Astrocyte of the cerebellum (primary cell): ENCODE data around the gene RBPJ.

Source experiments
- DNase-seq: peaks from one replicate; pipeline ENCODE4 v3.0.0-alpha.2; 2011; ENCODE audit warnings: low read depth
- H3K4me3 ChIP-seq: 2 replicates; pipeline ENCODE4 v1.5.1; 2011; ENCODE audit warnings: mild to moderate bottlenecking, low read depth, low read length, moderate library complexity
- CTCF ChIP-seq: IDR thresholded peaks from 2 replicates; pipeline ENCODE4 v1.5.1; 2012; ENCODE audit warnings: low read length, low read depth, moderate library complexity, mild to moderate bottlenecking; ENCODE audit errors: missing control alignments
- in situ Hi-C: cut with HindIII; loops from 2 replicates; pipeline ENCODE4 v1.10.0; 2017; ENCODE audit warnings: low sequenced_read_pairs

Gene RBPJ

DNA sequence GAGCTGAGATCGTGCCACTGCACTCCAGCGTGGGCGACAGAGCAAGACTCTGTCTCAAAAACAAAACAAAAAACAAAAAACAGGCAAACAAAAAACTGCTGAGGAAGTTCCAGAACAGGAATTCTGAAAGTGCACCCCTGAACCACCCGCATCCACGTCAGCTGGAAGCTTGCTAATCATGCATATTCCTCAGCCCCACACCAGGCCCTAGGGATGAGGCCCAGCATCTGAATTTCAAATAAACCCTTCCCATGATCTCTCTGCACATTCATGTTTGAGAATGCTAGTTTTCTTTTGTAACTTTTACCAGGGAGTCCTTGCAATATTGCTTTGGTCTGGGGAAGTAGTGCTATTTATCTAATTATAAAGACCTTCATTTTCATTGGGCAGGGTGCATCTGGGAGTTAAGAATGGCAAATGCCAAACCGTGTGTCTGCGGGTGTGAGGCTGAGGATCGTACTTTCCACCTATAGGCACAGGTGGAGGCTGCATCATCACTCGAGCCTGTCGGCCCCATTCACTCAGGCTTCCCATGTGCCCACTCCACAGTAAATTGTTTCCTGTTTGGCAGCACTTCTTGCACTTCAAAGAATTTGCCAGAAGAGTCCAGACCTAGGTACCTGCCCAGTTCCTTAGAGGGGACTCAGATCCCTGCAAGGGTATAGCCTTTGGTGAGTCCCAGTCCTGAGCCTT is 145.9 kb downstream of the RBPJ start:
- in situ Hi-C loops, result no loop called here
- no peak overlapping the region for H3K4me3 ChIP-seq
- DNase-seq, result no peak
- no peak for TF ChIP-seq CTCF

- TF ChIP-seq CTCF, result no peak
- in situ Hi-C loops, result no loop called here
- H3K4me3 ChIP-seq, result no peak overlapping the region
- no peak for DNase-seq
Measured at GRCh38 chr4:26467724-26468123, 146.9 kb downstream of the RBPJ start.

DNA sequence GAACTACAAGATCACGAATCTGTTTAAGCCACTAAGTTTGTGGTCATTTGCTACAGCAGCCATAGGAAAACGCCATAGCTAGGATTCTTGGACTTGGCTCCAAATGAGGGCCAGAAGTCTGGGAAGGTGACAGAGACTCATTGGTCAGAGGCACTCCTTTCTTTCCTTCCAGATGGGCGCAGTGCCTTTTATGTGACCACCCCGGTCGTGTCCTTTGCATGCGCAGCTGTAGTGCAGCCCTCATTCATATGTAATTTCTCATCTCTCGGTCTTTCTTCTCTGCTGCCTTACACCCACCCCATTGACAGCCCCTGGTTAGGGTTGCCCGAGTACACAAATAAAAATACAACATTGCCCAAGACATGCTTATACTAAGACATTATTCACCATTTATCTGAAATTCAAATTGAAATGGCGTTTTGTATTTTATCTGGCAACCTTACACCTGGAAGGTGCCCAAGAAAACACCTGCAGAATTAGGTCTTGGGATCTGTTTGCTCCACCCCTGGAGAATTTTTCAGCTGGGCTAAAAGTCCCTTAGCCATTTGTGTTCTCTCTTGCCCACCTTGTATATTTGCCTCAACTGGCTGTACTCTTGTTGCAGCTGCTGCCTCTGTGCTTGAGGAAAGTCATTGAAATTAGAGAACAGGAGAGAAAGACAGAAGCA is 147.6 kb downstream of the RBPJ start:
- H3K4me3 ChIP-seq, result no peak overlapping the region
- TF ChIP-seq CTCF, result no peak
- no peak for DNase-seq
- in situ Hi-C loops, result no loop called here

DNA sequence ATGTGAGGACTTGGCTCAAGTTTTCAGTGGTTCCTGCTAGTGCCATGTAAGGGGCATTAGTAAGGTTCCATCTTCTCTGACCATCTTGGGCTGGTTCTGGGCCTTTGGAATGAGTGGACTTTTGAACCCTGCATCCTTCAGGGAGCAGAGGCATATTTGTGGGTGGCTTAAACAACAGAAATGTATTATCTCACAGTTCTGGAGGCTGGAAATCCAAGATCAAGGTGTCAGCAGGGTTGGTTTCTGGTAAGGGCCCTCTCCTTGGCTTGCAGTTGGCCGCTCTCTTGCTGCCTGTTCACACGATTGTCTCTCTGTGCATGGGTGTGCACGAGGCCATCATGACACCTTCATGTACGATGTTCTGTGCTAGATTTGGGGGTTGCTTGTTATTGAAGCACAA is 148.2 kb downstream of the RBPJ start:
- in situ Hi-C loops, result no loop called here
- no peak for TF ChIP-seq CTCF

GRCh38 chr4:26471890-26472289 is 151.1 kb downstream of the RBPJ start:
- TF ChIP-seq CTCF, result no peak
- DNase-seq, result no peak
- H3K4me3 ChIP-seq, result no peak overlapping the region
- in situ Hi-C loops, result no loop called here

More for the DNA sequence above, 148.2 kb downstream of the RBPJ start:
- DNase-seq, result no peak
- H3K4me3 ChIP-seq, result no peak overlapping the region

- H3K4me3 ChIP-seq, result no peak overlapping the region
- TF ChIP-seq CTCF, result no peak
- DNase-seq, result no peak
- in situ Hi-C loops, result no loop called here
Measured at GRCh38 chr4:26473893-26474292, 153.1 kb downstream of the RBPJ start.
